ENCODE data around the gene PIPOX.

DNA sequence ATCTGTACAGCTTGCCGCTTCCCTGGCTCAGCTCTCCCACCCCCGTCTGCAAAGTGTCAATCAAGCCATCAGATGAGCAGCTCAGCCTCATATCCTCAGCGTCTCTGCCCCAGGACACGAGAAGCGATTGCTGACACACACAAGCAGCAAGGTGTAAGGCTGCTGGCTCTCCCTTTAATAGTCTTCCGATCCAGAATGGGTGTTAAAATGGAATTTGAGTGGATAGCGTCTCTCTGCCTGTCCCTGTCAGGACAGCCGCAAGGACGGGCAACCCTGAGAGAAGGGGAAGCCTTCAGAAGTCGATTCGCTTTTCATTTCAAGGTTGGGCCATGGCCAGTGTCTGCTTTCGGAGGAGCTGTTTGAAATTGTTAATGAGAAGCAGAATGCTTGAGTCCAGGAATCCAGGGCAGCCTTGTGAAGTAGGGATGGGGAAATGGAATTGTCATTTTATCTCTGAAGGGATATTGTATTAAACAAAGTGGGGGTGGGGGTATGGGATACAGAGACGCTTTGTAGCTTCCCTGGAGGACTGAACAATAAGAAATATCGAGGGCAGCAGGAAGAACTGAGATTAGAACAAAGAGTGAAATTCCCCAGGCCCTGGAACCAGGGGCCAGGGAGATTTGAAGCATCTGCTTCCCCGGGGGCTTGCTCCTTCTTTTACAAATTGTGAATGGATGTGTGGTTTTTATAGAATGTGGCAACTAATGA lies 4.7 kb upstream of the PIPOX start:
- TF ChIP-seq, protein P1, sequence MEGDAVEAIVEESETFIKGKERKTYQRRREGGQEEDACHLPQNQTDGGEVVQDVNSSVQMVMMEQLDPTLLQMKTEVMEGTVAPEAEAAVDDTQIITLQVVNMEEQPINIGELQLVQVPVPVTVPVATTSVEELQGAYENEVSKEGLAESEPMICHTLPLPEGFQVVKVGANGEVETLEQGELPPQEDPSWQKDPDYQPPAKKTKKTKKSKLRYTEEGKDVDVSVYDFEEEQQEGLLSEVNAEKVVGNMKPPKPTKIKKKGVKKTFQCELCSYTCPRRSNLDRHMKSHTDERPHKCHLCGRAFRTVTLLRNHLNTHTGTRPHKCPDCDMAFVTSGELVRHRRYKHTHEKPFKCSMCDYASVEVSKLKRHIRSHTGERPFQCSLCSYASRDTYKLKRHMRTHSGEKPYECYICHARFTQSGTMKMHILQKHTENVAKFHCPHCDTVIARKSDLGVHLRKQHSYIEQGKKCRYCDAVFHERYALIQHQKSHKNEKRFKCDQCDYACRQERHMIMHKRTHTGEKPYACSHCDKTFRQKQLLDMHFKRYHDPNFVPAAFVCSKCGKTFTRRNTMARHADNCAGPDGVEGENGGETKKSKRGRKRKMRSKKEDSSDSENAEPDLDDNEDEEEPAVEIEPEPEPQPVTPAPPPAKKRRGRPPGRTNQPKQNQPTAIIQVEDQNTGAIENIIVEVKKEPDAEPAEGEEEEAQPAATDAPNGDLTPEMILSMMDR (IDR thresholded peaks at IDR 0.05), result no peak
- TF ChIP-seq POLR2A (IDR thresholded peaks at IDR 0.05), result no peak

All from right lobe of liver (tissue), 4 donors.